Tibial nerve (tissue), 4 donors: Measurements from ENCODE around the gene MRPS5. TPM values are rescaled to one million over a fixed set of nuclear protein-coding genes. Genes with fewer than 3 reads are reported as not detected.
"Not testable (repeated sequence)": the region's sequence is repeated elsewhere in the genome, so short reads cannot be mapped to it uniquely, and the experiment has no call there.

Experiments
- DNase-seq, 2 donors: peaks; one replicate each; pipeline ENCODE4 v3.0.0-alpha.2; 2019; ENCODE audit warnings: low spot score in 2 of 2
- H3K27ac ChIP-seq, 4 donors: fragments of 200-600 bp; sonication (generic) in 3 of 4; one replicate each; pipeline ENCODE4 v1.5.1; 2017 to 2019; ENCODE audit warnings: mild to moderate bottlenecking in 1 of 4
- H3K27me3 ChIP-seq, 2 donors: fragments of 200-600 bp; sonication (generic) in 1 of 2; one replicate each; pipeline versions ENCODE4 v1.5.1 to v1.6.0; 2017 to 2019
- H3K36me3 ChIP-seq, 3 donors: fragments of 200-600 bp; sonication (generic); one replicate each; pipeline ENCODE4 v1.5.1; 2018 to 2019
- H3K4me1 ChIP-seq, 4 donors: fragments of 200-600 bp; sonication (generic) in 3 of 4; one replicate each; pipeline ENCODE4 v1.5.1; 2017 to 2019
- H3K4me3 ChIP-seq, 4 donors: fragments of 200-600 bp; sonication (generic) in 3 of 4; one replicate each; pipeline ENCODE4 v1.5.1; 2017 to 2019; ENCODE audit warnings: mild to moderate bottlenecking in 1 of 4, moderate library complexity in 1 of 4
- H3K9me3 ChIP-seq, 4 donors: fragments of 200-600 bp; sonication (generic) in 3 of 4; one replicate each; pipeline ENCODE4 v1.5.1; 2017 to 2019
- EP300 ChIP-seq, 2 donors: sonication (generic); formaldehyde crosslinking; IDR thresholded peaks; one replicate each; pipeline ENCODE4 v1.6.1; 2017; ENCODE audit warnings: antibody characterized with exemption in 2 of 2, mild to moderate bottlenecking in 1 of 2
- POLR2A ChIP-seq, 2 donors: fragments of 450-650 bp; IDR thresholded peaks; one replicate each; pipeline ENCODE4 v1.6.1; 2017; ENCODE audit warnings: antibody characterized with exemption in 2 of 2, mild to moderate bottlenecking in 2 of 2, moderate library complexity in 2 of 2
- WGBS, 2 donors: methylation state at CpG; one replicate each; pipeline ENCODE4 v1.1.5; 2018; 5-methylcytosine and 5-hydroxymethylcytosine counted together
- total RNA-seq, 4 donors: library from RNA; depleted of rRNA; stranded (reverse); fragments of >200 nt; gene quantifications; one replicate each; pipeline ENCODE4 v1.1.0, GENCODE V29; 2016
- TF ChIP-seq, protein P1 (sequence below), 5 experiments: fragments of 200-600 bp in 3 of 5; fragments of 450-650 bp in 2 of 5; sonication (generic) in 3 of 5; IDR thresholded peaks; one replicate each; pipeline ENCODE4 v1.5.1; 2016 to 2019; ENCODE audit warnings: antibody characterized with exemption in 5 of 5, mild to moderate bottlenecking in 3 of 5, moderate library complexity in 2 of 5

The MRPS5 gene
- total RNA-seq, 4 donors from 2014 or later, result 34.3 to 67.8 (median 50.8) TPM

DNA sequence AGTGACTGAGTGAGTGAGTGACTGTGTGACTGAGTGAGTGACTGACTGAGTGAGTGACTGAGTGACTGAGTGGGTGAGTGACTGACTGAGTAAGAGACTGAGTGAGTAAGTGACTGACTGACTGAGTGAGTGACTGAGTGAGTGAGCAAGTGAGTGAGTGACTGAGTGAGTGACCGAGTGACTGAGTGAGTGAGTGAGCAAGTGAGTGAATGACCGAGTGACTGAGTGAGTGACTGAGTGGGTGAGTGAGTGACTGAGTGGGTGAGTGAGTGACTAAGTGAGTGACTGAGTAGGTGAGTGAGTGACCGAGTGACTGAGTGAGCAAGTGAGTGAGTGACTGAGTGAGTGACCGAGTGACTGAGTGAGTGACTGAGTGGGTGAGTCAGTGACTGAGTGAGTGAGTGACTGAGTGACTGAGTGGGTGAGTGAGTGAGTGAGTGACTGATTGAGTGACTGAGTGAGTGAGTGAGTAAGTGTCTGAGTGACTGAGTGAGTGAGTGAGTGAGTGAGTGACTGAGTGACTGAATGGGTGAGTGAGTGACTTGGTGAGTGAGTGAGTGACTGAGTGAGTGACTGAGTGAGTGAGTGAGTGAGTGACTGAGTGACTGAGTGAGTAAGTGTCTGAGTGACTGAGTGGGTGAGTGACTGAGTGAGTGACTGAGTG, 82.8 kb downstream of the MRPS5 start:
- H3K4me3 ChIP-seq, result no peak overlapping the region
- TF ChIP-seq POLR2A (IDR thresholded peaks at IDR 0.05) (no peak), EP300 (IDR thresholded peaks at IDR 0.05) (no peak)
- TF ChIP-seq, protein P1, sequence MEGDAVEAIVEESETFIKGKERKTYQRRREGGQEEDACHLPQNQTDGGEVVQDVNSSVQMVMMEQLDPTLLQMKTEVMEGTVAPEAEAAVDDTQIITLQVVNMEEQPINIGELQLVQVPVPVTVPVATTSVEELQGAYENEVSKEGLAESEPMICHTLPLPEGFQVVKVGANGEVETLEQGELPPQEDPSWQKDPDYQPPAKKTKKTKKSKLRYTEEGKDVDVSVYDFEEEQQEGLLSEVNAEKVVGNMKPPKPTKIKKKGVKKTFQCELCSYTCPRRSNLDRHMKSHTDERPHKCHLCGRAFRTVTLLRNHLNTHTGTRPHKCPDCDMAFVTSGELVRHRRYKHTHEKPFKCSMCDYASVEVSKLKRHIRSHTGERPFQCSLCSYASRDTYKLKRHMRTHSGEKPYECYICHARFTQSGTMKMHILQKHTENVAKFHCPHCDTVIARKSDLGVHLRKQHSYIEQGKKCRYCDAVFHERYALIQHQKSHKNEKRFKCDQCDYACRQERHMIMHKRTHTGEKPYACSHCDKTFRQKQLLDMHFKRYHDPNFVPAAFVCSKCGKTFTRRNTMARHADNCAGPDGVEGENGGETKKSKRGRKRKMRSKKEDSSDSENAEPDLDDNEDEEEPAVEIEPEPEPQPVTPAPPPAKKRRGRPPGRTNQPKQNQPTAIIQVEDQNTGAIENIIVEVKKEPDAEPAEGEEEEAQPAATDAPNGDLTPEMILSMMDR (IDR thresholded peaks at IDR 0.05), result no peak
- DNase-seq, result no peak
- H3K27me3 ChIP-seq, result no peaks in the 10 kb centered on the region
- no peaks in the 10 kb centered on the region for H3K9me3 ChIP-seq
- peak overlapping the region in 2 of 4 donors; percentile 80 to 93 for H3K27ac ChIP-seq
- WGBS, 2 donors, result 75 to 76% methylated on average over 4 of the region's 4 CpGs
- no peaks in the 10 kb centered on the region for H3K36me3 ChIP-seq
- peaks cover 0 to 71% (median 38%) of the 10 kb centered on the region in 4 donors for H3K4me1 ChIP-seq

GRCh38 chr2:95037841-95038585, 83.6 kb downstream of the MRPS5 start:
- H3K9me3 ChIP-seq, H3K27me3 ChIP-seq, DNase-seq, H3K4me3 ChIP-seq, H3K36me3 ChIP-seq: not testable (repeated sequence)
- Histone ChIP-seq H3K27ac (peak overlapping the region in 3 of 4 donors; percentile 12 to 93 (median 93)), H3K4me1 (peaks cover 0 to 71% (median 35%) of the 10 kb centered on the region in 4 donors)
- WGBS, 2 donors, result 87% methylated on average over 3 of the region's 3 CpGs

DNA sequence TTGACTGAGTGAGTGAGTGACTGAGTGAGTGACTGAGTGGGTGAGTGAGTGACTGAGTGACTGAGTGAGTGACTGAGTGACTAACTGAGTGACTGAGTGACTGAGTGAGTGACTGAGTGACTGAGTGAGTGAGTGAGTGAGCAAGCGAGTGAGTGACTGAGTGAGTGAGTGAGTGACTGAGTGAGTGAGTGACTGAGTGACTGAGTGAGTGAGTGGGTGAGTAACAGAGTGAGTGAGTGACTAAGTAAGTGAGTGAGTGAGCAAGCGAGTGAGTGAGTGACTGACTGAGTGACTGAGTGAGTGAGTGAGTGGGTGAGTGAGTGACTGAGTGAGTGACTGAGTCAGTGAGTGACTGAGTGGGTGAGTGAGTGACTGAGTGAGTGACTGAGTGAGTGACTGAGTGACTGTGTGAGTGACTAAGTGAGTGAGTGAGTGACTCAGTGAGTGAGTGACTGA, 84.2 kb downstream of the MRPS5 start:
- Histone ChIP-seq H3K27ac (peak overlapping the region in 2 of 4 donors; percentile 93), H3K36me3 (no peaks in the 10 kb centered on the region), H3K4me3 (no peak overlapping the region), H3K9me3 (no peaks in the 10 kb centered on the region), H3K27me3 (no peaks in the 10 kb centered on the region), H3K4me1 (peaks cover 0 to 71% (median 33%) of the 10 kb centered on the region in 4 donors)
- 83 to 91% methylated on average over 2 of the region's 2 CpGs for whole genome bisulfite sequencing, 2 donors
- DNase-seq, result no peak
- no peak for TF ChIP-seq POLR2A (IDR thresholded peaks at IDR 0.05)
- TF ChIP-seq, protein P1 (IDR thresholded peaks at IDR 0.05), result no peak

DNA sequence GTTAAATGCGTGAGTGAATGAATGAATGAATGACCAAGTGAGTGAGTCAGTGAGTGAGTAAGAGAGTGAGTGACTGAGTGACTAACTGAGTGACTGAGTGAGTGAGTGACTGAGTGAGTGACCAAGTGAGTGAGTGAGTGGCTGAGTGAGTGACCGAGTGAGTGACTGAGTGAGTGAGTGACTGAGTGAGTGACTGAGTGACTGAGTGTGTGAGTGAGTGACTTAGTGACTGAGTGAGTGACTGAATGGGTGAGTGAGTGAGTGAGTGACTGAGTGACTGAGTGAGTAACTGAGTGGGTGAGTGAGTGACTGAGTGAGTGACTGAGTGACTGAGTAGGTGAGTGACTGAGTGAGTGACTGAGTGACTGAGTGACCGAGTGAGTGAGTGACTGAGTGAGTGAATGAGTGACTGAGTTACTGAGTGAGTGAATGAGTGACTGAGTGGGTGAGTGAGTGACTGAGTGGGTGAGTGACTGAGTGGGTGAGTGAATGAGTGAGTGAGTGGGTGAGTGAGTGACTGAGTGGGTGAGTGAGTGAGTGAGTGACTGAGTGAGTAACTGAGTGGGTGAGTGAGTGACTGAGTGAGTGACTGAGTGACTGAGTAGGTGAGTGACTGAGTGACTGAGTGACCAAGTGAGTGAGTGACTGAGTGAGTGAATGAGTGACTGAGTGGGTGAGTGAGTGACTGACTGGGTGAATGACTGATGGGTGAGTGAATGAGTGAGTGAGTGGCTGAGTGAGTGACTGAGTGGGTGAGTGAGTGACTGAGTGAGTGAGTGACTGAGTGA, 84.8 kb downstream of the MRPS5 start:
- no peak for DNase-seq
- WGBS, 2 donors, result 92 to 94% methylated on average over 3 of the region's 3 CpGs
- Histone ChIP-seq H3K4me3 (no peak overlapping the region), H3K27me3 (no peaks in the 10 kb centered on the region), H3K27ac (peak overlapping the region in 2 of 4 donors; percentile 93), H3K36me3 (no peaks in the 10 kb centered on the region), H3K4me1 (peaks cover 0 to 71% (median 30%) of the 10 kb centered on the region in 4 donors), H3K9me3 (no peaks in the 10 kb centered on the region)
- TF ChIP-seq, protein P1 (IDR thresholded peaks at IDR 0.05), result no peak
- TF ChIP-seq POLR2A (IDR thresholded peaks at IDR 0.05) (no peak), EP300 (IDR thresholded peaks at IDR 0.05) (no peak)

Other genes starting within 250 kb of the MRPS5 start
- 100 to 1,000 TPM in 2 of 4 donors, 10 to 100 TPM in 2; 60.0 to 200 (median 121) TPM for gene MAL, start 96.1 kb downstream of the MRPS5 start, total RNA-seq
- gene ZNF514, start 38.0 kb upstream of the MRPS5 start, total RNA-seq, result 10 to 100 TPM; 19.4 to 24.1 (median 22.2) TPM
- gene ZNF2, start 44.0 kb upstream of the MRPS5 start, total RNA-seq, result 1 to 10 TPM; 3.9 to 5.7 (median 4.9) TPM
- 10 to 100 TPM in 3 of 4 donors, 1 to 10 TPM in 1; 7.7 to 21.2 (median 14.7) TPM for gene ZNF892, start 85.7 kb upstream of the MRPS5 start, total RNA-seq
- gene PROM2, start 152.6 kb upstream of the MRPS5 start, total RNA-seq, result 10 to 100 TPM in 1 of 4 donors, 1 to 10 TPM in 3; 2.2 to 12.3 (median 5.3) TPM
- 10 to 100 TPM; 35.1 to 90.8 (median 50.2) TPM for gene KCNIP3, start 175.5 kb upstream of the MRPS5 start, total RNA-seq